Measurements from ENCODE around the gene ERGIC1.

ERGIC1 gene

DNA sequence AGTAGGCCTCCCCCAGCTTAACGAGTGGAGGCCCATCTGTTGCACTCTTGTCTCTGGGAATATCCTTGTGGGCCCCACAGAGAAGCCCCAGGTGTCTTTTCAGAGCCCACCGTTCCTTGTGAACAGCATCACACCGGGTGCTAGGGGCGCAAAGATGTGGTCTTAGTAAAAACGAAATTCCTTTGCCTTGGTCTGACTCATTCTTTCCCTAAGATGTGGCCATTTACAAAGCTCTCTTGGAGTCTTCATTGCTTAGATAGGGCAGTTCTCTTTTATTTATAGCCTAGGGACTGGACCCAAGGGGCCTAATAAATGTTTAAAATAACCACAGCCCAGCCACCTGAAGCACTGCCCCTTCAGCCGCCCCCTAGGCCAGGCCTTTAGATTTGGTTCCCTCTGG is 72.4 kb downstream of the ERGIC1 start:
- TF ChIP-seq, protein P1, sequence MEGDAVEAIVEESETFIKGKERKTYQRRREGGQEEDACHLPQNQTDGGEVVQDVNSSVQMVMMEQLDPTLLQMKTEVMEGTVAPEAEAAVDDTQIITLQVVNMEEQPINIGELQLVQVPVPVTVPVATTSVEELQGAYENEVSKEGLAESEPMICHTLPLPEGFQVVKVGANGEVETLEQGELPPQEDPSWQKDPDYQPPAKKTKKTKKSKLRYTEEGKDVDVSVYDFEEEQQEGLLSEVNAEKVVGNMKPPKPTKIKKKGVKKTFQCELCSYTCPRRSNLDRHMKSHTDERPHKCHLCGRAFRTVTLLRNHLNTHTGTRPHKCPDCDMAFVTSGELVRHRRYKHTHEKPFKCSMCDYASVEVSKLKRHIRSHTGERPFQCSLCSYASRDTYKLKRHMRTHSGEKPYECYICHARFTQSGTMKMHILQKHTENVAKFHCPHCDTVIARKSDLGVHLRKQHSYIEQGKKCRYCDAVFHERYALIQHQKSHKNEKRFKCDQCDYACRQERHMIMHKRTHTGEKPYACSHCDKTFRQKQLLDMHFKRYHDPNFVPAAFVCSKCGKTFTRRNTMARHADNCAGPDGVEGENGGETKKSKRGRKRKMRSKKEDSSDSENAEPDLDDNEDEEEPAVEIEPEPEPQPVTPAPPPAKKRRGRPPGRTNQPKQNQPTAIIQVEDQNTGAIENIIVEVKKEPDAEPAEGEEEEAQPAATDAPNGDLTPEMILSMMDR (conservative IDR thresholded peaks at IDR 0.05; ENCODE audit: control insufficient read depth, insufficient read depth, low read depth, low read length) = no peak
- peak; percentile 68 for DNase-seq (ENCODE audit: low read depth)
- H3K4me3 ChIP-seq (ENCODE audit: control insufficient read depth, low read depth, low read length) = no peak overlapping the region

DNA sequence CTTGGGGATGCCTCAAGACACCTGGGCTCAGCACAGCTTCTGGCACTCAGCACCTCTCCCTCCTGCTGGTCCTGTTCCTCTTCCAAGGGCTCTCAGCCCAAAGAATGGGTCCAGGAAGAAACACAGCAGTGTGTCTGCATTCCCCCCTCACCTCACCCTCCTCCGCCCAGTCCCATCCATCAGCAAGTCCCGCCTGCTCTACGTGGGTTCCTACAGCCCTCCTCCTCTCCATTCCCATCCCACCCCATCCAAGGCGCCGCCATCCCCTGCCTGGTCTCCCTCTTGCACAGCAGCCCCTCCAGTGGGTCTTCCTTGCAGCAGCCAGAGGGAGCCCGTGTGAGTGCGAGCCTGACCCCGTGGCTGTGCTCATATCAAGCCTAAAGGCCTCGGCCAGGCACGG is 72.8 kb downstream of the ERGIC1 start:
- no peak overlapping the region for H3K4me3 ChIP-seq (ENCODE audit: control insufficient read depth, low read depth, low read length)
- no peak for DNase-seq (ENCODE audit: low read depth)
- TF ChIP-seq, protein P1 (conservative IDR thresholded peaks at IDR 0.05; ENCODE audit: control insufficient read depth, insufficient read depth, low read depth, low read length) = no peak

DNA sequence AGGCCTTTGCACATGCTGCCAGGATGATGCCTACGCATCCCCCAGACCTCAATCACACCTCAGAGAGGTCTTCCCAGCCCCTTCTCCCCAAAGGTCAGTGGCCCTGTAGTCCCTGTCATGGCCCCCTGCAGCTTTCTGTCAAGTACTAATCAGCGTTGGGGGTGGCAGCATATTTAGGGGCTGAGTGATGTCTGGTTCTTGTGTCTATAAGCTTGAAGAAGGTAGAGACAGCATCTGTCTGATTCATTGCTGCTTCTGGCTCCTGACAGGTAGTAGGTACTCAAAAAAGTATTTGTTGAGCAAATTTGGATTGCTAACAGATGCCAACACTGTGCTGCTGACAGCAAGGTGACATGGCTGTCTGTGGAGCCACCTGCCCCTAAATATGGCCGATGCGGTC is 73.6 kb downstream of the ERGIC1 start:
- H3K4me3 ChIP-seq (ENCODE audit: control insufficient read depth, low read depth, low read length) = no peak overlapping the region
- TF ChIP-seq, protein P1 (conservative IDR thresholded peaks at IDR 0.05; ENCODE audit: control insufficient read depth, insufficient read depth, low read depth, low read length) = no peak
- no peak for DNase-seq (ENCODE audit: low read depth)

DNA sequence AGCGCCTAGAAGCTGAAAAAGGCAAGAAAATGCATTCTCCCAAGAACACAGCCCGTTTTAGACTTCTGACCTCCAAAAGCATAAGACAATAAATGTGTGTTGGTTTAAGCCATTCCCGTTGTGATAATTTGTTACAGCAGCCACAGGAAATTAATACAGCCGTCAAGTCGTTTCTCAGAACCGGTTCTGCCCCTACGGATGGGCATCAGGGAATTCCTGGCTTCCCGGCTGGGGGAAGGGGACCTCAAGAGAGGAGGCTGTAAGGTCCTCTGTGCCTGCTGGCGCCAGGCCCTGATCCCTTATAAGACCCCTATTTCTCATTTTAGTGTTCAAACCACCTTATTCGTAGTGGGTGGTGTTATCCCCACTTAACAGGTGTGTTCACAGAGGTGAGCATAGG is 74.6 kb downstream of the ERGIC1 start:
- H3K4me3 ChIP-seq (ENCODE audit: control insufficient read depth, low read depth, low read length) = no peak overlapping the region
- TF ChIP-seq, protein P1 (conservative IDR thresholded peaks at IDR 0.05; ENCODE audit: control insufficient read depth, insufficient read depth, low read depth, low read length) = no peak

DNA sequence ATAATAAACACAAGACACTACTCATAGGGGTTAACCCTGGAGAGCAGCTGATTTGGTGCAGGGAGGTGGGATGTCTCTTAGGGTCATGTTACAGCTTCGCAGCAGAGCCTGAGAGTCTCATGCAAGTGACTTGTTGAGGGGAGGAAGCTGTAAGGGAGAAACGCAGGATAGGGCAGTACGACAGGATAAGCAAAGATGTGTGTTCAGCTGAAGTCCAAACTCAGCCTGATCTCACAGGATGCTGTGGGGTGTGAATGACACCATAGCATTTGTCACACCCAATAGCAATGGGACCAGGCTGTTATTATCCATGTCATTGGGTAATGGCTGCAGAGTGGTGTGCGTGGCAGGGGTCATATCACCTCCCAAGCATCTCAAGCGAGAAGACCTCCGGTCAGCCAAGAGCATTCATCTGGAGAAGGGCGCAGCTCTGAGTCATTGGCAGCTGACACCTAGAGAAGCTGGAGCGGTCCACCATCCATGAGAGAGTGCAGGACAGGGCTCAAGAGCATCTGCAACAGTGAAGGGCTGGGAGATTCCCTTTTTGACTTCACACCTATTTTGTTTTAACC is 76.0 kb downstream of the ERGIC1 start:
- no peak overlapping the region for H3K4me3 ChIP-seq (ENCODE audit: control insufficient read depth, low read depth, low read length)
- DNase-seq (ENCODE audit: low read depth) = peak; percentile 95
- TF ChIP-seq, protein P1 (conservative IDR thresholded peaks at IDR 0.05; ENCODE audit: control insufficient read depth, insufficient read depth, low read depth, low read length) = no peak

More for the DNA sequence above, 74.6 kb downstream of the ERGIC1 start:
- no peak for DNase-seq (ENCODE audit: low read depth)

DNA sequence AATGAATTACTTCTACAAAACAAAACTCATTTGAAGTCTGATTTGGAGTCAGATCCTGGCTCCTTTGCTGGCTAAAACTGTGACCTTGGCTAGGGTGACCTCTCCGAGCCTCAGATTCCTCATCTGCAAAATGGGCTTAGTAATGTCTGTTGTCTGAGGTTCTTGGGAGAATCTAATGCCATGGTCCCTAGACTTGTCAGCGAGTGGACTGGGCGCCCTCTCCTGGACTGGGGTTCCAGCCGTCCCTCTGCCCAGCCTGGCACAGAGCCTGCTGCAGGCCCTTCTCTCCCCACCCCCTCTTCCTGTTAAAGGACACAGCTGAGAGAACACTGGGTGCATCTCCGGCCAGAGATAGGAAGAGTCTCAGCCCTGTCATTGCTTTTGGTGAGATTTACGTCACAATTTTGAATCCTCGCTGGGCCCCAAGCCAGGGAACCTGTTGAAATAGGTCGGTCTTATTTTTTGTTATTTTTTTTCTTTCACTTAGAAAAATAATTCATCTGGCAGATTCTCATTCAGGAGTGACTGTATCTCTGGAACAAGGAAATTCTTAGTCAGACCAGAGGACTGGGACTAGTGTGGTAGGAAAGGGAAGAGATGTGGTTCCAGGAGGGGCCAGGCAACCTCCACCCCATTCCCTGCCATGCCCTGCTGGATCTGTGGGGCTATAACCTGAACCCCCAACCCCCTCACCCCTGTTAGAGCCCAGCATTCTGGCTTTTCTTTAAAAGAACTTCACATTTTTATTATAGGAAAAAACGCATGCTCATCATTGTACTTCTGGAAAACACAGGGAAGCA is 77.0 kb downstream of the ERGIC1 start:
- H3K4me3 ChIP-seq (ENCODE audit: control insufficient read depth, low read depth, low read length) = no peak overlapping the region
- TF ChIP-seq, protein P1 (conservative IDR thresholded peaks at IDR 0.05; ENCODE audit: control insufficient read depth, insufficient read depth, low read depth, low read length) = peak; percentile 30
- peak; percentile 98 for DNase-seq (ENCODE audit: low read depth)
